ENCODE measurements around the gene DMRT3. TPM values are rescaled to one million over a fixed set of nuclear protein-coding genes. Genes with fewer than 3 reads are reported as not detected.
A peak's percentile ranks its signal among the peaks of the same experiment; 100 is the strongest.

Gene DMRT3
- total and polyA plus RNA-seq, 10 of the 15 experiments (the other 5 are each of a cell fraction or from before 2014, with no cell fraction given), result 0.06 to 0.11 TPM; not detected in 8

GRCh38 chr9:1018121-1018520, 41.7 kb downstream of the DMRT3 start:
- H3K36me3 ChIP-seq (ENCODE audit: control insufficient read depth in 2 of 2, insufficient read depth in 2 of 2, low read length in 1 of 2), result no peaks in the 10 kb centered on the region
- no peak overlapping the region for H3K4me2 ChIP-seq (ENCODE audit: control insufficient read depth, insufficient read depth)
- no peak overlapping the region for H3K4me3 ChIP-seq
- 14% methylated on average over 9 of the region's 10 CpGs for WGBS (ENCODE audit: insufficient coverage, insufficient replicate concordance, low lambda C conversion rate, missing lambda C conversion rate)
- no peak overlapping the region for H2AFZ ChIP-seq (ENCODE audit: control insufficient read depth, low read depth, low read length)
- no peak overlapping the region for H3K9ac ChIP-seq (ENCODE audit: control insufficient read depth, insufficient read depth, low read length)
- in situ Hi-C loops (cut with MboI) (loop anchor here (10.0 kb wide), 1 partner anchor 587 kb away; no protein-coding TSS in a partner anchor), intact Hi-C loops (cut with micrococcal nuclease; ENCODE audit: unreplicated experiment) (loop anchor here (2.0 to 5.0 kb wide), 2 partner anchors 411 to 589 kb away; no protein-coding TSS in a partner anchor)
- no TSS peak for BruUV-seq (replicated peaks)
- H3K27ac ChIP-seq (ENCODE audit: control insufficient read depth, insufficient read depth), result no peak overlapping the region
- FAIRE-seq (no peak), ATAC-seq (peak; percentile 93), DNase-seq (ENCODE audit: low read depth, low spot score) (no peak)
- ChIA-PET POLR2A (no interaction called here), CTCF (interaction anchor here (1.0 to 3.6 kb wide), 11 partner anchors 9 to 589 kb away, joined by 3 to 23 read pairs (median 5); no protein-coding TSS in a partner anchor), SMC1A (ENCODE audit: uncharacterized antibody, unreplicated experiment) (interaction anchor here (0.8 to 4.8 kb wide), 19 partner anchors 9 to 819 kb away, joined by 3 to 28 read pairs (median 4); no protein-coding TSS in a partner anchor), RAD21 (ENCODE audit: unreplicated experiment) (interaction anchor here (1.2 to 2.9 kb wide), 4 partner anchors 249 to 587 kb away, joined by 3 to 18 read pairs (median 4); no protein-coding TSS in a partner anchor)
- no peaks in the 10 kb centered on the region for H4K20me1 ChIP-seq (ENCODE audit: control insufficient read depth, insufficient read depth)
- H3K4me1 ChIP-seq (ENCODE audit: control insufficient read depth, insufficient read depth, low read length), result no peaks in the 10 kb centered on the region
- no peaks in the 10 kb centered on the region for H3K79me2 ChIP-seq (ENCODE audit: control insufficient read depth, insufficient read depth, low read length)
- H3K9me3 ChIP-seq (replicated peaks; ENCODE audit: control insufficient read depth, insufficient read depth, low read length), result no peaks in the 10 kb centered on the region
- H3K27me3 ChIP-seq (replicated peaks in 1 of 2; ENCODE audit: control insufficient read depth in 2 of 2, insufficient read depth in 2 of 2, low read length in 1 of 2), result peaks cover 3% of the 10 kb centered on the region in 2 experiments; a peak in 3 of 4 replicates
- TF ChIP-seq CEBPZ (IDR thresholded peaks at IDR 0.05; ENCODE audit: low read depth, low read length) (no peak), ZBED1 (IDR thresholded peaks at IDR 0.05; ENCODE audit: borderline replicate concordance) (no peak), BCLAF1 (IDR thresholded peaks at IDR 0.05) (no peak), ASH2L (IDR thresholded peaks at IDR 0.05; ENCODE audit: borderline replicate concordance, low read depth) (no peak), RFX5 (IDR thresholded peaks at IDR 0.05; ENCODE audit: low read depth, low read length) (no peak), USF2 (IDR thresholded peaks at IDR 0.05; ENCODE audit: borderline replicate concordance, low read depth, low read length) (peak; percentile 35; the same call in 1 of the 2 replicates), BRCA1 (IDR thresholded peaks at IDR 0.05; ENCODE audit: low read depth, low read length) (no peak), MLLT1 (IDR thresholded peaks at IDR 0.05) (no peak), USF1 (IDR thresholded peaks at IDR 0.05; ENCODE audit: borderline replicate concordance, extremely low read length, insufficient read depth, low read depth, low read length) (peak; percentile 52), FOS (IDR thresholded peaks at IDR 0.05; ENCODE audit: borderline replicate concordance, extremely low read depth, insufficient read length) (no peak)

Data from GM12878 (cell line).